Measurements from ENCODE around the gene TARBP2.

Gene TARBP2

DNA sequence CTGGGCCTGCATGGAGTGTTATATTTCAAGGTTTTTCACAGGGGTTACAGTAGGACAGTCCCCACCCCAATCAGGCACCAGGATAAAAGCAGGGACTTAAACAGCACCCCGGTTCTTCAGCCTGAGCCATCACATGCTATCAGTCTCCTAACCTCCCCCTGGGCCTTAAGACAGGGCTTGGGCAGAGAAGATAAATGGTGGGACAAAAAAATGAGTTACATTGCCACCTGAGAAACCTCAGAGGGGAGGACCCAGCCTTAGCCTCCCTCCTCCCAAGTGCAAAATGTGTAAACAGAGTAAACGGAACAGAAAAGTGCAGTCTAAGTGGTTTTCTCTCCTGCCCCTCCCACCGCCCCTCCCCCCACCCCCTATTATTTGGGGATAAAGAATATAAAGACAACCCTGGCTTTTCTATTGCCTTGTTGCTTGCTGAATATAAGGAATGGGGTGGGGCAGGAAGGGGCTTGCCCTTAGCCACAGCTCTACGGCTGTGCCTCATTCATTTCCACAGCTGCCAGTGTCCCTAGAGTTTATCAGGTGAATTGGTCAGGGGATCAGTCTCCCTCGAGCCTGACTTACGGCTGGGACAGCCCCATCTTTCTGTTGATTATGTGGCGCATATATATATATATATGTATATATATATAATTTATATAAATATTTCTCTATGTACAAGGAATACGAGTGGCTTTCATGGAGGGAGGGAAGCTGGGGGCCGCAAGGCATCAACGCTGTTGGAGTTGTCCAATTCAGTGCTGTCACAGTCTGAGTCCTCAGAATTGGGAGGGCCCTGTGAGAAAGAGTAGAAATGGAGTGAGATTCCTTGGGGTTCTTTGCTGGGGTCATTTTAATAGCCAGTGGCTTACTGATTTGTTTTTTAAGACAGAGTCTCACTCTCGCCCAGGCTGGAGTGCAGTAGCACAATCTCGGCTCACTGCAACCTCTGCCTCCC lies 20.3 kb upstream of the TARBP2 start:
- TF ChIP-seq ESRRG (CRISPR knock-in tag; IDR thresholded peaks at IDR 0.05): no peak
- no peak for TF ChIP-seq ZC3H10 (CRISPR knock-in tag; IDR thresholded peaks at IDR 0.05)
- no peak for TF ChIP-seq ZNF565 (CRISPR knock-in tag; conservative IDR thresholded peaks at IDR 0.05; ENCODE audit: low read depth)
- TF ChIP-seq OSR1 (CRISPR knock-in tag; IDR thresholded peaks at IDR 0.05): no peak
- TF ChIP-seq GLIS3 (CRISPR knock-in tag; IDR thresholded peaks at IDR 0.05): no peak
- no peak for TF ChIP-seq ARNTL (CRISPR knock-in tag; IDR thresholded peaks at IDR 0.05; ENCODE audit: borderline replicate concordance, low read depth)
- TF ChIP-seq, protein P1, sequence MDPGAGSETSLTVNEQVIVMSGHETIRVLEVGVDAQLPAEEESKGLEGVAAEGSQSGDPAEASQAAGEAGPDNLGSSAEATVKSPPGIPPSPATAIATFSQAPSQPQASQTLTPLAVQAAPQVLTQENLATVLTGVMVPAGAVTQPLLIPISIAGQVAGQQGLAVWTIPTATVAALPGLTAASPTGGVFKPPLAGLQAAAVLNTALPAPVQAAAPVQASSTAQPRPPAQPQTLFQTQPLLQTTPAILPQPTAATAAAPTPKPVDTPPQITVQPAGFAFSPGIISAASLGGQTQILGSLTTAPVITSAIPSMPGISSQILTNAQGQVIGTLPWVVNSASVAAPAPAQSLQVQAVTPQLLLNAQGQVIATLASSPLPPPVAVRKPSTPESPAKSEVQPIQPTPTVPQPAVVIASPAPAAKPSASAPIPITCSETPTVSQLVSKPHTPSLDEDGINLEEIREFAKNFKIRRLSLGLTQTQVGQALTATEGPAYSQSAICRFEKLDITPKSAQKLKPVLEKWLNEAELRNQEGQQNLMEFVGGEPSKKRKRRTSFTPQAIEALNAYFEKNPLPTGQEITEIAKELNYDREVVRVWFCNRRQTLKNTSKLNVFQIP (CRISPR knock-in tag; IDR thresholded peaks at IDR 0.05; ENCODE audit: borderline replicate concordance, low read depth): no peak
- TF ChIP-seq BACH2 (CRISPR knock-in tag; IDR thresholded peaks at IDR 0.05; ENCODE audit: borderline replicate concordance): no peak
- TF ChIP-seq, protein P2, sequence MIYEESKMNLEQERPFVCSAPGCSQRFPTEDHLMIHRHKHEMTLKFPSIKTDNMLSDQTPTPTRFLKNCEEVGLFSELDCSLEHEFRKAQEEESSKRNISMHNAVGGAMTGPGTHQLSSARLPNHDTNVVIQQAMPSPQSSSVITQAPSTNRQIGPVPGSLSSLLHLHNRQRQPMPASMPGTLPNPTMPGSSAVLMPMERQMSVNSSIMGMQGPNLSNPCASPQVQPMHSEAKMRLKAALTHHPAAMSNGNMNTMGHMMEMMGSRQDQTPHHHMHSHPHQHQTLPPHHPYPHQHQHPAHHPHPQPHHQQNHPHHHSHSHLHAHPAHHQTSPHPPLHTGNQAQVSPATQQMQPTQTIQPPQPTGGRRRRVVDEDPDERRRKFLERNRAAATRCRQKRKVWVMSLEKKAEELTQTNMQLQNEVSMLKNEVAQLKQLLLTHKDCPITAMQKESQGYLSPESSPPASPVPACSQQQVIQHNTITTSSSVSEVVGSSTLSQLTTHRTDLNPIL (CRISPR knock-in tag; IDR thresholded peaks at IDR 0.05; ENCODE audit: low read depth): no peak
- TF ChIP-seq SNAI2 (CRISPR knock-in tag; IDR thresholded peaks at IDR 0.05): no peak
- TF ChIP-seq TOX (CRISPR knock-in tag; IDR thresholded peaks at IDR 0.05; ENCODE audit: borderline replicate concordance): 0 out of 2 replicates have a peak, but pooled peaks have one; percentile 4
- no peak for TF ChIP-seq ZNF8 (CRISPR knock-in tag; IDR thresholded peaks at IDR 0.05)
- TF ChIP-seq ZNF70 (CRISPR knock-in tag; IDR thresholded peaks at IDR 0.05): no peak
- TF ChIP-seq ZFP3 (CRISPR knock-in tag; IDR thresholded peaks at IDR 0.05): no peak
- no peak for TF ChIP-seq CSDC2 (CRISPR knock-in tag; IDR thresholded peaks at IDR 0.05)
- no peak for TF ChIP-seq ZFP30 (CRISPR knock-in tag; IDR thresholded peaks at IDR 0.05)
- no peak for TF ChIP-seq TCF4 (CRISPR knock-in tag; IDR thresholded peaks at IDR 0.05; ENCODE audit: borderline replicate concordance)
- TF ChIP-seq, protein P3, sequence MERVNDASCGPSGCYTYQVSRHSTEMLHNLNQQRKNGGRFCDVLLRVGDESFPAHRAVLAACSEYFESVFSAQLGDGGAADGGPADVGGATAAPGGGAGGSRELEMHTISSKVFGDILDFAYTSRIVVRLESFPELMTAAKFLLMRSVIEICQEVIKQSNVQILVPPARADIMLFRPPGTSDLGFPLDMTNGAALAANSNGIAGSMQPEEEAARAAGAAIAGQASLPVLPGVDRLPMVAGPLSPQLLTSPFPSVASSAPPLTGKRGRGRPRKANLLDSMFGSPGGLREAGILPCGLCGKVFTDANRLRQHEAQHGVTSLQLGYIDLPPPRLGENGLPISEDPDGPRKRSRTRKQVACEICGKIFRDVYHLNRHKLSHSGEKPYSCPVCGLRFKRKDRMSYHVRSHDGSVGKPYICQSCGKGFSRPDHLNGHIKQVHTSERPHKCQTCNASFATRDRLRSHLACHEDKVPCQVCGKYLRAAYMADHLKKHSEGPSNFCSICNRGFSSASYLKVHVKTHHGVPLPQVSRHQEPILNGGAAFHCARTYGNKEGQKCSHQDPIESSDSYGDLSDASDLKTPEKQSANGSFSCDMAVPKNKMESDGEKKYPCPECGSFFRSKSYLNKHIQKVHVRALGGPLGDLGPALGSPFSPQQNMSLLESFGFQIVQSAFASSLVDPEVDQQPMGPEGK (CRISPR knock-in tag; IDR thresholded peaks at IDR 0.05; ENCODE audit: borderline replicate concordance): 0 out of 2 replicates have a peak, but pooled peaks have one; percentile 12
- no peak for ATAC-seq

DNA sequence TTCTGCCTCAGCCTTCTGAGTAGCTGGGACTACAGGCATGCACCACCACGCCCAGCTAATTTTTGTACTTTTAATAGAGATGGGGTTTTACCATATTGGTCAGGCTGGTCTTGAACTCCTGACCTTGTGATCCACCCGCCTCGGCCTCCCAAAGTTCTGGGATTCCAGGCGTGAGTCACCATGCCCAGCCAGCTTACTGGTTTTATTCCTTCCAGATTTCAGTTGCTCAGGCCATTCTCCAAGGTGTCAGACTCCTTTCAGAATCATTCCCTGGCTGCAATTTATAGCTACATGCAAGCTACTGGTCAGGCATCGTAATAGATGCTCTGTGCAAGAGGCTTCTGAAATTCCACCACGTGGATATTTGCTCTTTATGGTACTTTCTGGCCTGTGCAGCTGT lies 19.6 kb upstream of the TARBP2 start:
- peak; percentile 1 for ATAC-seq

DNA sequence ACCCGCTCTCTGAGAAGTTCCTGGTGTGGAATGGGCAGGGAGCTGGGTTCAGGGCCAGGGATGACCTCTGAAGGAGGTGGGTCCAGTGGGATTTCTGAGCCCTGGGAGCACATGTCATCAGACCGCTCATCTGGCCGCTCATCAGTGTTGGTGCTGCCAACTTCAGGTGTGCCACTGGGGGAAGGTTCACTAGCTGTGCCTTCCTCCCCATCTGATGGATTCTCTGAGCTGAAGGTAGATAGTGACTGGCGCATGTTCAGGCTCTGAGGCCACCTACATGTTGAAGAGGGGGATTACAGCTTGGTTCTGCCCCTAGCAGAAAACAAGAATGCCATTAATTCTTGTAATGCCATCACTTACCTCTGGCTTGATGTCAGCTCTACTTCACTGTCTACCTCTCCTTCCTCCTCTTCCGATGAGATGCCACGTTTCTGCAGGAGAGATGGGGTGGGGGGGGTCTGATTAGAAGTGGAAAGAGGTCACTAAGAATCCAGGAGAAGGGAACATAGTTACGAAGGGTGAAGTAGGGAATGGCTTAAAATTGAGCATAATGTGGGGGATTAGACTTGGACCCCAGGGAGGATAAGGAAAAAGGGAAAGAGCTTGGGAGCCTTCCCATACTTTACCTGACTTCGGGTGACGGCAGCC lies 19.0 kb upstream of the TARBP2 start:
- ATAC-seq: peak; percentile 21

More for the DNA sequence above, 19.0 kb upstream of the TARBP2 start:
- no peak for TF ChIP-seq OSR1 (CRISPR knock-in tag; IDR thresholded peaks at IDR 0.05)
- no peak for TF ChIP-seq RARB (CRISPR knock-in tag; IDR thresholded peaks at IDR 0.05)
- TF ChIP-seq SNAI2 (CRISPR knock-in tag; IDR thresholded peaks at IDR 0.05): no peak
- TF ChIP-seq TCF4 (CRISPR knock-in tag; IDR thresholded peaks at IDR 0.05; ENCODE audit: borderline replicate concordance): no peak
- TF ChIP-seq ZFP30 (CRISPR knock-in tag; IDR thresholded peaks at IDR 0.05): no peak
- no peak for TF ChIP-seq CSDC2 (CRISPR knock-in tag; IDR thresholded peaks at IDR 0.05)
- no peak for TF ChIP-seq BACH2 (CRISPR knock-in tag; IDR thresholded peaks at IDR 0.05; ENCODE audit: borderline replicate concordance)
- no peak for TF ChIP-seq ZNF565 (CRISPR knock-in tag; conservative IDR thresholded peaks at IDR 0.05; ENCODE audit: low read depth)
- TF ChIP-seq ZNF70 (CRISPR knock-in tag; IDR thresholded peaks at IDR 0.05): no peak
- TF ChIP-seq ARNTL (CRISPR knock-in tag; IDR thresholded peaks at IDR 0.05; ENCODE audit: borderline replicate concordance, low read depth): no peak
- TF ChIP-seq ZNF8 (CRISPR knock-in tag; IDR thresholded peaks at IDR 0.05): no peak
- no peak for TF ChIP-seq ZFP3 (CRISPR knock-in tag; IDR thresholded peaks at IDR 0.05)
- no peak for TF ChIP-seq TOX (CRISPR knock-in tag; IDR thresholded peaks at IDR 0.05; ENCODE audit: borderline replicate concordance)
- TF ChIP-seq, protein P1 (CRISPR knock-in tag; IDR thresholded peaks at IDR 0.05; ENCODE audit: borderline replicate concordance, low read depth): no peak
- TF ChIP-seq ESRRG (CRISPR knock-in tag; IDR thresholded peaks at IDR 0.05): no peak
- TF ChIP-seq, protein P2 (CRISPR knock-in tag; IDR thresholded peaks at IDR 0.05; ENCODE audit: low read depth): no peak

All from SK-N-SH treated with all-trans-retinoic acid at 6 μM for 48 hours (cell line).